ENCODE results near the gene RAB14. TPM values are rescaled to one million over a fixed set of nuclear protein-coding genes. Genes with fewer than 3 reads are reported as not detected.

The RAB14 gene
- total RNA-seq, 1 donor from 2014 or later, result 51.3 TPM

DNA sequence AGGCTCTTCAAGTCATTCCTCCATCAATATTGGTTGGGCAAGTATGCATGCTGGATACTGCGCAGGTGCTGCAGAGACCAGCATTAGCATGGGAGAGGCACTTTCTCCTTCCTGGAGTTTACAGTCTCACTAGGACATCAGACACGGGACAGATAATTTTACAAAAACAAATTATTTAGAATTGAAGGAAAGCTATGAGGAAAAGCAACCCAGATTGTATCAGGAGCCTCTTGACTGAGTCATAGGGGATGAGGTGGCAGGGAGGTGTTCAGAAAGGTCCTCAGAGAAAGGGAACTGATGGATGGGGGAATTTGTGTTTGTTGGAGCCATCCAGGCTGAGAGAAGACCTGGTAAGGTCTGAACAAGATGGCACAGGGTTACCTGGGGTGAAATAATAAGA is 24.5 kb upstream of the RAB14 start:
- no peak for TF ChIP-seq CTCF (IDR thresholded peaks at IDR 0.05; ENCODE audit: borderline replicate concordance)
- no peaks in the 10 kb centered on the region for H3K36me3 ChIP-seq
- DNase-seq, result no peak
- H3K4me1 ChIP-seq, result no peaks in the 10 kb centered on the region
- intact Hi-C loops (cut with micrococcal nuclease), result no loop called here
- no peak overlapping the region for H3K4me3 ChIP-seq
- H3K27ac ChIP-seq (replicated peaks), result no peak overlapping the region
- H3K9me3 ChIP-seq (replicated peaks), result no peaks in the 10 kb centered on the region
- no peaks in the 10 kb centered on the region for H3K27me3 ChIP-seq (ENCODE audit: low read depth)

DNA sequence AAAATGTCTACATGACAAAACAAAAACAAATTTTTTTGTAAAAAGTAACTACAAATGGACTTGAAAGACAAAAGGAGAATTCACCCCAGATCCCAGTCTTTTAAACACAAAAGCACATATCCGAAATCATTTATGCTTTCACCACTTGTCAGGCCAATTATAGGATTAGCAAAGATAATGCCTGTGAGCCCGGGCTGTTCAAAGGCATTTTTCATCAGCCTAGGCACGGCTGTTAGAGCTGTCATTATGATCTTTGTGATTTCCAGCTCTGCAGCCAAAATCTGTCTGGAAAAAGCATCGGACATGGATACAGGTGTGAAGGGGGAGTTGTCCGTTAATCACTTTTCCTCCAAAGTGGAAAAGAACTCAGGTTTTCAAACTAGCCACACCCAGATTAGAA is 23.6 kb upstream of the RAB14 start:
- Histone ChIP-seq H3K27ac (replicated peaks) (no peak overlapping the region), H3K27me3 (ENCODE audit: low read depth) (no peaks in the 10 kb centered on the region), H3K9me3 (replicated peaks) (no peaks in the 10 kb centered on the region), H3K36me3 (no peaks in the 10 kb centered on the region), H3K4me3 (no peak overlapping the region), H3K4me1 (no peaks in the 10 kb centered on the region)
- DNase-seq, result no peak
- intact Hi-C loops (cut with micrococcal nuclease), result no loop called here
- TF ChIP-seq CTCF (IDR thresholded peaks at IDR 0.05; ENCODE audit: borderline replicate concordance), result no peak

- no peak for DNase-seq
- H3K36me3 ChIP-seq, result no peaks in the 10 kb centered on the region
- no peaks in the 10 kb centered on the region for H3K9me3 ChIP-seq (replicated peaks)
- H3K4me3 ChIP-seq, result no peak overlapping the region
- H3K27ac ChIP-seq (replicated peaks), result no peak overlapping the region
- no peaks in the 10 kb centered on the region for H3K27me3 ChIP-seq (ENCODE audit: low read depth)
- H3K4me1 ChIP-seq, result no peaks in the 10 kb centered on the region
- intact Hi-C loops (cut with micrococcal nuclease), result loop anchor here (5.0 kb wide), 1 partner anchor 45 kb away; the partner anchor contains the start of gene GSN
- TF ChIP-seq CTCF (IDR thresholded peaks at IDR 0.05; ENCODE audit: borderline replicate concordance), result peak; percentile 77
Measured at GRCh38 chr9:121222524-121223171, 21.0 kb upstream of the RAB14 start.

- Histone ChIP-seq H3K27ac (replicated peaks) (no peak overlapping the region), H3K4me3 (no peak overlapping the region), H3K27me3 (ENCODE audit: low read depth) (no peaks in the 10 kb centered on the region), H3K4me1 (no peaks in the 10 kb centered on the region), H3K36me3 (no peaks in the 10 kb centered on the region), H3K9me3 (replicated peaks) (no peaks in the 10 kb centered on the region)
- DNase-seq, result no peak
- no peak for TF ChIP-seq CTCF (IDR thresholded peaks at IDR 0.05; ENCODE audit: borderline replicate concordance)
- intact Hi-C loops (cut with micrococcal nuclease), result loop anchor here (5.0 kb wide), 1 partner anchor 46 kb away; the partner anchor contains the start of gene GSN
Measured at GRCh38 chr9:121221664-121222055, 20.0 kb upstream of the RAB14 start.

DNA sequence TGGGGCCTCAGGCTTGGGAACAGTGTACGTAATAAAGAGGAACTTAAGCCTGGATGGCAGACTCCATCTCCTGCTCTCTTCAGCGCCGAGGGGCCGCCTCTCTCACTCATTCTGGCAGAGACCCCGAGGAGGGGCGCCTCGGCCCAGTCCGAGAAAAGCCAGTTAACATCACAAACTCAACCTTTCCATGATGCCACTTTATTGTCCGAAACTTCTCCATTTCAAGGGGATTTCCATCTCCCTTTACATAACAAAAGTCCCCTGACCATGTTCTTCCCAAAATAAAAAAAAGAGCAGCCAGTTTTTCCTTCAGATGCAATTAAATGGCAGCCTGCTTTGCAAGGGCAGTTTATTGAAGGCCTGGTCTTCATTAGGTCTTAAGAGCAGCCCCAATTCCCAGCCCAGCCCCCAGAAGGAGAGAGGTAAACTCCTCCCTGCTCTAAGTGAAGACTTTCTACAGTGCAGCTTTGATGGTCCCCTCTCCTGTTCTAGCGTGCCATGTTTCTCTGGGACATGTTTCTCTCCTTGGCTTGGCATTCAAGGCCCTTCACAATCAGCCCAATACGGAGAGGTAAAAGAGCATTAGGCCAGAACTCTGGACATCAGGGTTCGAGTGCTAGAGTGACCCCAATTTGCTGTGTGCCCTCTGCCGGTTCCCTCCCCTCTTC is 19.5 kb upstream of the RAB14 start:
- Histone ChIP-seq H3K4me3 (no peak overlapping the region), H3K27me3 (ENCODE audit: low read depth) (no peaks in the 10 kb centered on the region), H3K4me1 (no peaks in the 10 kb centered on the region), H3K27ac (replicated peaks) (no peak overlapping the region), H3K9me3 (replicated peaks) (no peaks in the 10 kb centered on the region), H3K36me3 (no peaks in the 10 kb centered on the region)
- no peak for DNase-seq
- no peak for TF ChIP-seq CTCF (IDR thresholded peaks at IDR 0.05; ENCODE audit: borderline replicate concordance)
- intact Hi-C loops (cut with micrococcal nuclease), result loop anchor here (5.0 kb wide), 1 partner anchor 46 kb away; the partner anchor contains the start of gene GSN

All from left ventricle myocardium inferior (tissue), 1 donor.